Measurements from ENCODE around the gene C1QTNF2.

DNA sequence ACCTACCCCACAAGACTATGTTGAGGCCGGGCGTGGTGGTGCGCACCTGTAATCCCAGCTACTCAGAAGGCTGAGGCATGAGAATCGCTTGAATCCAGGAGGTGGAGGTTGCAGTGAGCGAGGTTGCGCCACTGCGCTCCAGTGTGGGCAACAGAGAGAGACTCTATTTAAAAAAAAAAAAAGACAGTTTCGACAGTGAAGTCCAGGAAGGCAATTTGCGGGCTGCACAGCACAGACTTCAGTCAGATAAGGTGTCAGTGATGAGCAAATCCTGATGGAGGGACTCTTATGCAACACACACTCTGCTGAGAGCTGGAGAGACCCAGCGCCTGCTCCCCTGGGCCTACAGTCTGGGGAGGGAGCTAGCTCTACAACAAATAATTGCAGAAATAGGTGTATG lies 72.2 kb downstream of the C1QTNF2 start:
- TF ChIP-seq MAZ (IDR thresholded peaks at IDR 0.05; ENCODE audit: borderline replicate concordance, low read depth, low read length): no peak
- TF ChIP-seq BHLHE40 (IDR thresholded peaks at IDR 0.05; ENCODE audit: low read depth, low read length): no peak
- no peak for TF ChIP-seq CHD1 (IDR thresholded peaks at IDR 0.05; ENCODE audit: low read depth, low read length)
